H1 (cell line): ENCODE results near the gene FRMPD4. TPM values are rescaled to one million over a fixed set of nuclear protein-coding genes. Genes with fewer than 3 reads are reported as not detected.

Experiments
- CTCF ChIA-PET: fragments of 300-600 bp; sonication (Branson Sonifier 250); formaldehyde crosslinking; loops from one replicate; lab custom pipeline; 2021; ENCODE audit not compliant: partially characterized antibody; lab: Charles Lee
- POLR2A ChIA-PET: fragments of 300-600 bp; sonication (Branson Sonifier 250); formaldehyde crosslinking; loops from one replicate; lab custom pipeline; 2021; ENCODE audit warnings: inconsistent platforms; ENCODE audit not compliant: partially characterized antibody; lab: Charles Lee
- DNase-seq, 2 experiments: peaks; one replicate each; pipeline versions ENCODE4 v3.0.0 to v3.0.0-alpha.2; 2010 to 2022; ENCODE audit warnings: low spot score in 2 of 2, low read depth in 1 of 2, mixed read lengths in 1 of 2
- FAIRE-seq: peaks from 2 replicates; lab custom pipeline; 2011; peaks lifted over from hg19 to GRCh38; lab: Jason Lieb, UNC
- H2AFZ ChIP-seq: 2 replicates; pipeline ENCODE4 v1.8.1; 2012; ENCODE audit warnings: low read length, inconsistent platforms
- H2AK5ac ChIP-seq: 2 replicates; pipeline ENCODE4 v1.6.1; 2013; ENCODE audit warnings: low read depth, low read length
- H2BK120ac ChIP-seq: replicated peaks from 2 replicates; pipeline ENCODE3; 2013; ENCODE audit warnings: low read depth, low read length, inconsistent platforms
- H2BK12ac ChIP-seq: 2 replicates; pipeline ENCODE4 v1.6.1; 2013; ENCODE audit warnings: low read depth, low read length
- H2BK15ac ChIP-seq: 2 replicates; pipeline ENCODE4 v1.6.1; 2013; ENCODE audit warnings: low read length
- H2BK20ac ChIP-seq: 2 replicates; pipeline ENCODE4 v1.6.1; 2013; ENCODE audit warnings: low read length
- H2BK5ac ChIP-seq: 2 replicates; pipeline ENCODE4 v1.6.1; 2013; ENCODE audit warnings: low read depth, low read length
- H3K14ac ChIP-seq: 2 replicates; pipeline ENCODE4 v1.6.1; 2013; ENCODE audit warnings: inconsistent platforms; ENCODE audit not compliant: insufficient read length
- H3K18ac ChIP-seq: 2 replicates; pipeline ENCODE4 v1.6.1; 2013; ENCODE audit warnings: low read length; ENCODE audit errors: extremely low read depth
- H3K23ac ChIP-seq: 2 replicates; pipeline ENCODE4 v1.6.1; 2013; ENCODE audit warnings: inconsistent platforms; ENCODE audit not compliant: insufficient read length
- H3K23me2 ChIP-seq: 2 replicates; pipeline ENCODE4 v1.6.1; 2013; ENCODE audit warnings: low read depth, low read length
- H3K27ac ChIP-seq: 2 replicates; pipeline ENCODE4 v1.6.1; 2011; ENCODE audit warnings: low read depth, low read length, inconsistent platforms
- H3K27me3 ChIP-seq, 4 experiments: replicated peaks in 1 of 4; 1 replicate in 1 of 4; 2 replicates in 3 of 4; pipeline versions ENCODE4 v1.6.1 to v1.8.1; 2011 to 2013; ENCODE audit warnings: low read length in 3 of 4, mild to moderate bottlenecking in 3 of 4, inconsistent platforms in 2 of 4, mixed read lengths in 2 of 4, moderate library complexity in 1 of 4; ENCODE audit not compliant: control insufficient read depth in 3 of 4, insufficient read depth in 3 of 4; ENCODE audit errors: extremely low read depth in 1 of 4
- H3K36me3 ChIP-seq, 4 experiments: 2 replicates each; pipeline versions ENCODE4 v1.6.1 to v1.8.1; 2011 to 2013; ENCODE audit warnings: mild to moderate bottlenecking in 4 of 4, low read length in 3 of 4, moderate library complexity in 2 of 4, control low read depth in 1 of 4, inconsistent platforms in 1 of 4; ENCODE audit not compliant: insufficient read depth in 4 of 4, control insufficient read depth in 2 of 4
- H3K4ac ChIP-seq: replicated peaks from 2 replicates; pipeline ENCODE3; 2013; ENCODE audit warnings: low read length, low read depth, mixed read lengths, inconsistent platforms; ENCODE audit not compliant: insufficient read length
- H3K4me1 ChIP-seq, 4 experiments: replicated peaks in 1 of 4; 1 replicate in 1 of 4; 2 replicates in 3 of 4; pipeline versions ENCODE4 v1.6.1 to v1.8.1; 2011 to 2013; ENCODE audit warnings: low read length in 3 of 4, inconsistent platforms in 2 of 4, mixed read lengths in 1 of 4; ENCODE audit not compliant: insufficient read depth in 4 of 4, control insufficient read depth in 3 of 4
- H3K4me2 ChIP-seq, 2 experiments: 2 replicates each; pipeline versions ENCODE4 v1.6.1 to v1.8.1; 2011 to 2013; ENCODE audit warnings: low read depth in 2 of 2, low read length in 2 of 2, control low read depth in 1 of 2, inconsistent platforms in 1 of 2, mild to moderate bottlenecking in 1 of 2; ENCODE audit not compliant: insufficient read depth in 1 of 2
- H3K4me3 ChIP-seq, 4 experiments: fragments of 200-600, 300-600 bp in 1 of 4; sonication (generic), shearing (Covaris generic), sonication (Bioruptor Twin) in 1 of 4; 2 replicates each; pipeline versions ENCODE4 v1.5.1 to v1.8.1; 2011 to 2016; ENCODE audit warnings: low read length in 4 of 4, low read depth in 3 of 4, control low read depth in 2 of 4, inconsistent platforms in 2 of 4, mild to moderate bottlenecking in 2 of 4, mixed read lengths in 1 of 4, moderate library complexity in 1 of 4; ENCODE audit not compliant: insufficient read depth in 2 of 4; ENCODE audit errors: extremely low read depth in 1 of 4
- H3K56ac ChIP-seq: replicated peaks from 2 replicates; pipeline ENCODE3; 2013; ENCODE audit warnings: low read depth, mild to moderate bottlenecking, mixed read lengths, low read length, inconsistent platforms; ENCODE audit not compliant: insufficient read length
- H3K79me1 ChIP-seq: 2 replicates; pipeline ENCODE4 v1.6.1; 2013; ENCODE audit warnings: low read depth, low read length, control low read depth
- H3K79me2 ChIP-seq, 2 experiments: 2 replicates each; pipeline versions ENCODE4 v1.6.1 to v1.8.1; 2012 to 2013; ENCODE audit warnings: low read length in 2 of 2, mild to moderate bottlenecking in 2 of 2, inconsistent platforms in 1 of 2; ENCODE audit not compliant: insufficient read depth in 2 of 2, control insufficient read depth in 1 of 2
- H3K9ac ChIP-seq, 4 experiments: replicated peaks in 1 of 4; 1 replicate in 1 of 4; 2 replicates in 3 of 4; pipeline versions ENCODE4 v1.6.1 to v1.8.1; 2011 to 2013; ENCODE audit warnings: low read depth in 3 of 4, low read length in 3 of 4, control low read depth in 2 of 4, mild to moderate bottlenecking in 2 of 4, moderate library complexity in 2 of 4, inconsistent platforms in 1 of 4; ENCODE audit errors: extremely low read depth in 1 of 4
- H3K9me3 ChIP-seq, 2 experiments: 2 replicates each; pipeline versions ENCODE4 v1.6.1 to v1.8.1; 2012 to 2013; ENCODE audit warnings: mild to moderate bottlenecking in 2 of 2, moderate library complexity in 2 of 2, control low read depth in 1 of 2, inconsistent platforms in 1 of 2, low read depth in 1 of 2, low read length in 1 of 2, mixed read lengths in 1 of 2; ENCODE audit not compliant: insufficient read depth in 2 of 2
- H4K20me1 ChIP-seq, 2 experiments: replicated peaks in 1 of 2; 2 replicates each; pipeline versions ENCODE3 to v1.8.1; 2011 to 2013; ENCODE audit warnings: inconsistent platforms in 2 of 2, low read length in 2 of 2, mild to moderate bottlenecking in 1 of 2; ENCODE audit not compliant: insufficient read depth in 2 of 2, control insufficient read depth in 1 of 2
- H4K5ac ChIP-seq: 2 replicates; pipeline ENCODE4 v1.6.1; 2013; ENCODE audit warnings: low read length, low read depth, mixed read lengths, inconsistent platforms; ENCODE audit not compliant: insufficient read length
- H4K8ac ChIP-seq: 2 replicates; pipeline ENCODE4 v1.8.0; 2013; ENCODE audit warnings: mild to moderate bottlenecking, moderate library complexity, low read length, inconsistent platforms; ENCODE audit not compliant: insufficient read depth; ENCODE audit errors: extremely low read depth
- H4K91ac ChIP-seq: replicated peaks from 2 replicates; pipeline ENCODE3; 2013; ENCODE audit warnings: low read length, mixed read lengths, inconsistent platforms; ENCODE audit not compliant: insufficient read length
- BACH1 ChIP-seq: IDR thresholded peaks from 2 replicates; pipeline ENCODE4 v1.6.1; 2012; ENCODE audit warnings: low read length, improper control_type of control experiment
- CBX5 ChIP-seq: fragments of 300-800, 300-1000 bp; sonication (generic); IDR thresholded peaks from 2 replicates; pipeline ENCODE4 v1.7.1; 2016; ENCODE audit warnings: antibody characterized with exemption, low read length, low read depth
- CBX8 ChIP-seq: fragments of 300-800, 300-1000 bp; sonication (generic); IDR thresholded peaks from 2 replicates; pipeline ENCODE4 v1.7.1; 2016; ENCODE audit warnings: low read depth, low read length, borderline replicate concordance
- CEBPB ChIP-seq: IDR thresholded peaks from 2 replicates; pipeline ENCODE4 v1.6.1; 2012; ENCODE audit warnings: low read depth, low read length
- CREB1 ChIP-seq: IDR thresholded peaks from 2 replicates; pipeline ENCODE4 v1.6.1; 2012; ENCODE audit warnings: inconsistent platforms
- FOSL1 ChIP-seq: IDR thresholded peaks from 2 replicates; pipeline ENCODE4 v1.6.1; 2011; ENCODE audit warnings: mild to moderate bottlenecking, low read depth, low read length, moderate library complexity; ENCODE audit not compliant: insufficient read depth
- GTF2F1 ChIP-seq: IDR thresholded peaks from 2 replicates; pipeline ENCODE4 v1.6.1; 2012; ENCODE audit warnings: low read depth, low read length, improper control_type of control experiment, borderline replicate concordance
- POLR2AphosphoS5 ChIP-seq: IDR thresholded peaks from 2 replicates; pipeline ENCODE4 v1.6.1; 2011; ENCODE audit warnings: low read depth, low read length
- SIX5 ChIP-seq: IDR thresholded peaks from 2 replicates; pipeline ENCODE4 v1.6.1; 2011; ENCODE audit warnings: mild to moderate bottlenecking, low read depth, low read length
- TAF1 ChIP-seq: IDR thresholded peaks from 2 replicates; pipeline ENCODE4 v1.6.1; 2011; ENCODE audit warnings: mild to moderate bottlenecking, low read depth, low read length
- TCF12 ChIP-seq: IDR thresholded peaks from 2 replicates; pipeline ENCODE4 v1.6.1; 2011; ENCODE audit warnings: low read depth, mild to moderate bottlenecking, low read length
- WGBS, 2 experiments: shearing (Covaris generic) in 1 of 2; methylation state at CpG; one replicate each; pipeline versions ENCODE4 v1.1.6 to v1.1.7; 2013 to 2015; ENCODE audit warnings: low lambda C conversion rate in 2 of 2, mixed read lengths in 2 of 2, inconsistent platforms in 1 of 2, low coverage in 1 of 2, missing lambda C conversion rate in 1 of 2; ENCODE audit not compliant: insufficient replicate concordance in 2 of 2, insufficient coverage in 1 of 2, insufficient read length in 1 of 2; ENCODE audit errors: extremely low coverage in 1 of 2, missing lambda C conversion rate in 1 of 2; 5-methylcytosine and 5-hydroxymethylcytosine counted together
- polyA plus RNA-seq, 7 experiments: library from polyadenylated mRNA; depleted of rRNA in 3 of 7; stranded (reverse) in 5 of 7; unstranded in 2 of 7; fragments of >200 nt in 5 of 7; fragments of 200-250 nt in 2 of 7; gene quantifications; 1 replicate in 5 of 7; 2 replicates in 1 of 7; 4 replicates in 1 of 7; pipeline versions ENCODE4 v1.2.1 to v1.2.3, GENCODE V29; 2011 to 2013; ENCODE audit warnings: missing spikeins in 2 of 7, mixed read lengths in 2 of 7
- total RNA-seq: library from RNA; stranded (reverse); fragmentation: NEBNext Ultra II Directional; extraction: Animal tissue kit (Norgen Biotek cat#: 25700); gene quantifications from 2 replicates; pipeline ENCODE4 v1.2.1, GENCODE V29; 2021

Gene FRMPD4
- total and polyA plus RNA-seq, 2 of the 8 experiments (the other 6 are each of a cell fraction or from before 2014, with no cell fraction given): 0.02 to 0.37 TPM

- H3K4me1 ChIP-seq: no peaks in the 10 kb centered on the region
- DNase-seq: no peak
Measured at GRCh38 chrX:12614266-12614665, 476.0 kb downstream of the FRMPD4 start.

More at GRCh38 chrX:12614266-12614665, 476.0 kb downstream of the FRMPD4 start:
- H4K20me1 ChIP-seq: no peaks in the 10 kb centered on the region
- H3K9ac ChIP-seq: no peak overlapping the region
- H3K14ac ChIP-seq: no peak overlapping the region
- no peaks in the 10 kb centered on the region for H3K79me2 ChIP-seq
- H4K91ac ChIP-seq: no peak overlapping the region
- no peak overlapping the region for H2BK5ac ChIP-seq
- H3K27me3 ChIP-seq: no peaks in the 10 kb centered on the region
- H3K27ac ChIP-seq: no peak overlapping the region
- H3K36me3 ChIP-seq: no peaks in the 10 kb centered on the region
- H2BK20ac ChIP-seq: no peak overlapping the region
- CTCF ChIA-PET: interaction anchor here (1.4 kb wide), 1 partner anchor 28 kb away, joined by 3 read pairs; no protein-coding TSS in a partner anchor
- no peak overlapping the region for H2AK5ac ChIP-seq
- no peak overlapping the region for H2BK120ac ChIP-seq
- H3K9me3 ChIP-seq: no peaks in the 10 kb centered on the region
- H3K18ac ChIP-seq: no peak overlapping the region
- H3K23me2 ChIP-seq: no peaks in the 10 kb centered on the region
- 85% methylated on average over 4 of the region's 5 CpGs; no CpG with 5 or more reads in 1 of the 2 experiments for WGBS, 2 experiments
- H3K4ac ChIP-seq: no peak overlapping the region
- H3K23ac ChIP-seq: no peak overlapping the region
- no peak overlapping the region for H2AFZ ChIP-seq
- no peak overlapping the region for H2BK12ac ChIP-seq
- no peaks in the 10 kb centered on the region for H3K79me1 ChIP-seq
- no peak overlapping the region for H4K5ac ChIP-seq
- TF ChIP-seq CBX5 (no peak), BACH1 (no peak), GTF2F1 (no peak), CEBPB (no peak), SIX5 (no peak), TAF1 (no peak), CBX8 (no peak), CREB1 (no peak), FOSL1 (no peak), POLR2AphosphoS5 (no peak), TCF12 (no peak)
- POLR2A ChIA-PET: no interaction called here
- no peak for FAIRE-seq
- H2BK15ac ChIP-seq: no peak overlapping the region
- no peak overlapping the region for H3K4me2 ChIP-seq
- no peak overlapping the region for H3K4me3 ChIP-seq
- H3K56ac ChIP-seq: no peak overlapping the region
- H4K8ac ChIP-seq: no peak overlapping the region
